ENCODE data around the gene SUFU.

Gene SUFU

DNA sequence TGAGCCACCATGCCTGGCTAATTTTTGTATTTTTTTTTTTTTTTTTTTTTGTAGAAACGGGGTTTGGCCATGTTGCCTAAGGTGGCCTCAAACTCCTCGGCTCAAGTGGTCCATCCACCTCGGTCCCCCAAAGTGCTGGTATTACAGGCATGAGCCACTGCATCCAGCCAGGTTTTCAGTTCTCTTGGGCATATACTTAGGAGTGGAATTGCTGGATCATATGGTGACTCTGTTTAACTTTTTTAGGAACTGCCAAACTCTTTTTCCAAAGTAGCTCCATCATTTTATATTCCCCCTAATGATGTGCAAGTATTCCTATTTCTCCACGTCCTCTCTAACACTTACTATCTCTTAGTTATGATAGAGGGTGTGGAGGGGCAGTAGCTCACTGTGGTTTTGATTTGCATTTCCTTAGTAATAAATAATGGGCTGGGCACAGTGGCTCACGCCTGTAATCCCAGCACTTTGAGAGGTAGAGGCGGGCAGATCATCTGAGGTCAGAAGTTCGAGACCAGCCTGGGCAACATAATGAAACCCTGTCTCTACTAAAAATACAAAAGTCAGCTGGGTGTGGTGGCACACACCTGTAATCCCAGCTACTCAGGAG, 41.6 kb downstream of the SUFU start:
- no peak overlapping the region for H3K4me3 Mint-ChIP-seq
- peaks cover 4% of the 10 kb centered on the region for H3K36me3 Mint-ChIP-seq (ENCODE audit: low read depth)
- H3K27ac Mint-ChIP-seq: no peak overlapping the region
- peaks cover 6% of the 10 kb centered on the region for H3K4me1 Mint-ChIP-seq (ENCODE audit: low read depth)
- no peaks in the 10 kb centered on the region for H3K27me3 Mint-ChIP-seq (ENCODE audit: low read depth)
- H3K9me3 Mint-ChIP-seq: no peaks in the 10 kb centered on the region

DNA sequence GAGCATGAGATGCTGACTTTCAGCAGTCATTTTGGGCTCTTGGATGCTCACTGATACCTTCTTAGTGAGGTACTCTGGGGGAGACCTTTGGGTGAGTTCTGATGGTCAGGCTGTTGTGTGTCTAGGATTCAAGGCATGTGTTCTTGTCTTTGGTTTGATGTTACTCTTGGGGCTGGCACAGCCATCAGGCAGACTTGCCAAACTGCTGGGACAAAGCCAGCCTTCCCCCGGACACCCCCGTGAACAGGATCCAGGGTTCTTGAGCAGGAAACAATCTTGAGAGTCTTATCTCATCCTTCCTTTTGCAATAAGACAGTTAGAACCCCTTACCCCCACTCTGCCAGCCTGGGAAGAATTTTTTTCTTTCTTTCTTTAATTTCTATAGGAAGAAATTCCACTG, 42.2 kb downstream of the SUFU start:
- H3K4me3 Mint-ChIP-seq: no peak overlapping the region
- no peak overlapping the region for H3K27ac Mint-ChIP-seq
- H3K9me3 Mint-ChIP-seq: no peaks in the 10 kb centered on the region
- no peaks in the 10 kb centered on the region for H3K27me3 Mint-ChIP-seq (ENCODE audit: low read depth)
- H3K4me1 Mint-ChIP-seq (ENCODE audit: low read depth): peaks cover 6% of the 10 kb centered on the region
- H3K36me3 Mint-ChIP-seq (ENCODE audit: low read depth): peaks cover 6% of the 10 kb centered on the region

GRCh38 chr10:102546606-102547320, 43.0 kb downstream of the SUFU start:
- peaks cover 6% of the 10 kb centered on the region for H3K4me1 Mint-ChIP-seq (ENCODE audit: low read depth)
- no peak overlapping the region for H3K27ac Mint-ChIP-seq
- H3K36me3 Mint-ChIP-seq (ENCODE audit: low read depth): peaks cover 6% of the 10 kb centered on the region
- H3K27me3 Mint-ChIP-seq (ENCODE audit: low read depth): no peaks in the 10 kb centered on the region
- no peak overlapping the region for H3K4me3 Mint-ChIP-seq
- no peaks in the 10 kb centered on the region for H3K9me3 Mint-ChIP-seq

DNA sequence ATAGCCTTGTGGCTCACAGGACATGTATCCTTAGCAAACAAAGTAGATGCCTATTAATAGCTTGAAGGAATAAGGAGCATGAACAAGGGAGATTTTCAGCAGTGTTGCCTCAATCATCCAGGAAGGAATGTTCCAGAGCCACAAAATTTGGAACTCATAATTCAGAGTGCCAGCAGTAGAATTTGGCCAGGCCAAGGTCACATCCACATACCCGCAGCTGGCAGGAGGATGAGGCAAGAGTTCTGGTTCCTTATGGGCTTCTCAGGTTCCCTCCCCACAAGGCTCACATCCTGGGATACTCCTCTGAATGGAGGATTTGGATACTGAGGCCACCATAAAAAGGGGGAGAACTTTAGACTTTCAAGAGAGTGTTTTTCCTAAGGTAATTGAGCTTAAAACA, 45.8 kb downstream of the SUFU start:
- Mint-ChIP-seq H3K9me3 (no peaks in the 10 kb centered on the region), H3K27me3 (ENCODE audit: low read depth) (no peaks in the 10 kb centered on the region), H3K27ac (no peak overlapping the region), H3K4me3 (no peak overlapping the region), H3K4me1 (ENCODE audit: low read depth) (no peaks in the 10 kb centered on the region), H3K36me3 (ENCODE audit: low read depth) (peaks cover 7% of the 10 kb centered on the region)

DNA sequence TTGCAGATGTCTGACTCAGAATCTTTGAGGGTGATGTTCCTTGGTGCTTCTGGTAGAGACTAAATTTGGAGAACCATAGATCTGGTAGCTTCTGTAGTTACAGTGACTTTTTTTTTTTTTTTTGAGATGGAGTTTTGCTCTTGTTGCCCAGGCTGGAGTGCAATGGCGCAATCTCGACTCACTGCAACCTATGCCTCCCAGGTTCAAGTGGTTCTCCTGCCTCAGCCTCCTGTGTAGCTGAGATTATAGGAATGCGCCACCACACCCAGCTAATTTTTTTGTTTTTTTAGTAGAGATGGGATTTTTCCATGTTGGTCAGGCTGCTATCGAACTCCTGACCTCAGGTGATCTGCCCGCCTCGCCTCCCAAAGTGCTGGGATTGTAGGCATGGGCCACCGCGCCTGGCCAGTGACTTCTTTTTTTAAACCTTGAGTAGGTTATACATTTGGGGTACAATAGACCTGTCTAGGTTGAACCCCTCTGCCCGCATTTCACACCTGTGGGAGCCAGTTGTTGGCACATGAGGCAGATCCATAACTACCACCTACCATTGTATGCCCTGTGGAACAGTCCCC, 47.0 kb downstream of the SUFU start:
- no peaks in the 10 kb centered on the region for H3K4me1 Mint-ChIP-seq (ENCODE audit: low read depth)
- no peaks in the 10 kb centered on the region for H3K9me3 Mint-ChIP-seq
- H3K36me3 Mint-ChIP-seq (ENCODE audit: low read depth): peaks cover 8% of the 10 kb centered on the region
- no peak overlapping the region for H3K27ac Mint-ChIP-seq
- H3K4me3 Mint-ChIP-seq: no peak overlapping the region
- H3K27me3 Mint-ChIP-seq (ENCODE audit: low read depth): no peaks in the 10 kb centered on the region

DNA sequence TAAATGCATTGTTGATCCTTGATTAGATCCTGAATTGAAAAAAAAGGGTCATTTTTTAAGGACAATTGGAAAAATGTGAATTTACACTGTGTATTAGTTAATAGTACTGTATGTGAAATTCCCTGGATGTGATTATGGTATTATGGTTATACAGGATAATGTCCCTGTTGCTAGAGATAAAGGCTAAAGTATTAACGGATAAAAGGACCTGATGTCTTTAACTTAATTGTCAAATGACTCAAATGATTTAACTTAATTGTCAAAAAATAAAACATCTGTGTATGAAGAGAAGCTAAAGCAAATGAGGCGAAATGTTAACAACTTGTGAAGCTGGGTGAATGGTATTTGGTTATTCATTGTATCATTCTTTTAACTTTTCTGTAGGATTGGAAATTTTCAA, 48.8 kb downstream of the SUFU start:
- Mint-ChIP-seq H3K27me3 (ENCODE audit: low read depth) (no peaks in the 10 kb centered on the region), H3K4me3 (no peak overlapping the region), H3K27ac (no peak overlapping the region), H3K4me1 (ENCODE audit: low read depth) (no peaks in the 10 kb centered on the region), H3K36me3 (ENCODE audit: low read depth) (peaks cover 8% of the 10 kb centered on the region), H3K9me3 (no peaks in the 10 kb centered on the region)

DNA sequence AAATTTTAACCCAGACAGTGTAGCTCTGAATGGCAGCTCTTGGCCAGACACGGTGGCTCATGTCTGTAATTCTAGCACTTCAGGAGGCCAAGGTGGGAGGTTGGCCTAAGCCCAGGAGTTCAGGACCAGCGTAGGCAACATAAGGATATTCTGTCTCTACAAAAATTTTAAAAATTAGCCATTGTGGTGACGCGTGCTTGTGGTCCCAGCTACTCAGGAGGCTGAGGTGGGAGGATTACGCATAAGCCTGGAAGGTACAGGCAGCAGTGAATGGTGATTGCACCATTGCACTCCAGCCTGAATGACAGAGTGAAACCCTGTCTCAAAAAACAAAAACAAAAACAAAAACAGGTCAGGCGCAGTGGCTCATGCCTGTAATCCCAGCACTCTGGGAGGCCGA, 50.0 kb downstream of the SUFU start:
- H3K9me3 Mint-ChIP-seq: no peaks in the 10 kb centered on the region
- no peak overlapping the region for H3K27ac Mint-ChIP-seq
- peaks cover 8% of the 10 kb centered on the region for H3K36me3 Mint-ChIP-seq (ENCODE audit: low read depth)
- no peak overlapping the region for H3K4me3 Mint-ChIP-seq
- H3K4me1 Mint-ChIP-seq (ENCODE audit: low read depth): no peaks in the 10 kb centered on the region
- H3K27me3 Mint-ChIP-seq (ENCODE audit: low read depth): no peaks in the 10 kb centered on the region

- Mint-ChIP-seq H3K27me3 (ENCODE audit: low read depth) (no peaks in the 10 kb centered on the region), H3K4me3 (no peak overlapping the region), H3K27ac (no peak overlapping the region), H3K4me1 (ENCODE audit: low read depth) (no peaks in the 10 kb centered on the region), H3K36me3 (ENCODE audit: low read depth) (peaks cover 5% of the 10 kb centered on the region), H3K9me3 (no peaks in the 10 kb centered on the region)
Measured at GRCh38 chr10:102554531-102554930, 50.8 kb downstream of the SUFU start.

DNA sequence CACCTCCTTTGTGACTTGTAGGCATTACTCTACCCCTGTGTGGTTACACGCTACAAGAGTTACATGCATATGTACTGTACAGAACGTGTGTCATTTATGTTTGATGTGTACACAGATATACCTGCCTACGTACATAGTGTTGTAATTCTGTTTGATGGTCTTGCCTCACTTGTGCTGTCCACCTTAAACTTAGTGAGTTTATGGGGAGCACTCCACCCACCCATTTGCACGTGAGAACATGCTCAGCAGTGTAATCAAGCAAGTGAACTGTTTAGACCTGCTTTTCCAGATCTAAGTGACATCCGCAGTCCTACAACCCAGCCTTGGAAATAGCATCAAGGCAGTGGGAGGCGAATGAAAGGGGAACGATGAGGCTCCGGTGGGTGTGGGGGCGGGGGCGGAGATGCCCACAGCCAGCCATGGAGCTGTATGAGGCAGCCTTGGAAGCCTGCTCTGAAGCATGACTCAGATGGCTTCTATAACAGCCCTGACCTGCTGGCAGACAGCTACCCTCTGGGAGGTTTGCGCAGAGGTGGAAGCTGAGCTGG, 52.1 kb downstream of the SUFU start:
- H3K4me1 Mint-ChIP-seq (ENCODE audit: low read depth): peaks cover 2% of the 10 kb centered on the region
- H3K9me3 Mint-ChIP-seq: no peaks in the 10 kb centered on the region
- H3K27ac Mint-ChIP-seq: no peak overlapping the region
- H3K36me3 Mint-ChIP-seq (ENCODE audit: low read depth): peaks cover 2% of the 10 kb centered on the region
- no peak overlapping the region for H3K4me3 Mint-ChIP-seq
- no peaks in the 10 kb centered on the region for H3K27me3 Mint-ChIP-seq (ENCODE audit: low read depth)

DNA sequence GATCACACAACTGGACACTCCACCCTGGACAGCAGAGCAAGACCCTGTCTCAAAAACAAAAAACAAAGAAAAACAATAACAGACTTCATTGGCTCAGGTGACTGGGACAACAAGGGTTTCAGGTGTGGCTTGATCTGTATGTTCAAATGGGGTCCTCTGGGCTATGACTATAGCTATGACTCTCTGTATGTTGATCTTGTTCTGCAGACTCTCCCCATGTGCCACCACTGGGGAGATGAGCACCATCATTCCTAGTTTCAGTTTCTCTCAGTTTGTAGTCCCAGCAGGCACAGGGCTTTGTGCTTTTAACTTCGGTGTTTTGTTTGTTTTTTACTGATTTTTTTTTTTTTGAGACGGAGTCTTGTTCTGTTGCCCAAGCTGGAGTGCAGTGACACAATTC, 53.8 kb downstream of the SUFU start:
- H3K4me1 Mint-ChIP-seq (ENCODE audit: low read depth): peaks cover 2% of the 10 kb centered on the region
- H3K36me3 Mint-ChIP-seq (ENCODE audit: low read depth): peaks cover 2% of the 10 kb centered on the region
- no peak overlapping the region for H3K27ac Mint-ChIP-seq
- H3K4me3 Mint-ChIP-seq: no peak overlapping the region
- H3K27me3 Mint-ChIP-seq (ENCODE audit: low read depth): no peaks in the 10 kb centered on the region
- no peaks in the 10 kb centered on the region for H3K9me3 Mint-ChIP-seq

DNA sequence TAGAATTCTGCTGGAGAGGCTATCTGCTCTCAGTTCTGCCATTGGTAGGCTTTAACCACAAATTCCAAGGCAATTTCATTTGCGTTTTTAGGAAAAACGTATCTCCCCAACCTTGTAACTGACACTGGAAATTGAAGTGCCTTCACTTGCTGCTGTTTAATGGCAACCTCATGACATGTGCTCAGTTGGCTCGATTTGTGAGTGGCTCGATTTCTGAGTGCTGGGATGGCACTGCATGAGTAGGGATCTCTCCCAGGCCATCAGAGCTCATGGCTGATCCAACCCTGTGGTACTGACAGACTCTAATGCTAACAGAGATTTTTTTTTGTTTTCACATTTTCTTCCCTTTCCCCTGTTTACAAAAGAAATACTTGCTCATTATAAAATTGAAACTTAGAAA, 56.0 kb downstream of the SUFU start:
- no peak overlapping the region for H3K27ac Mint-ChIP-seq
- H3K4me3 Mint-ChIP-seq: no peak overlapping the region
- H3K9me3 Mint-ChIP-seq: no peaks in the 10 kb centered on the region
- peaks cover 4% of the 10 kb centered on the region for H3K36me3 Mint-ChIP-seq (ENCODE audit: low read depth)
- H3K4me1 Mint-ChIP-seq (ENCODE audit: low read depth): peaks cover 2% of the 10 kb centered on the region
- no peaks in the 10 kb centered on the region for H3K27me3 Mint-ChIP-seq (ENCODE audit: low read depth)

- no peak overlapping the region for H3K4me3 Mint-ChIP-seq
- no peaks in the 10 kb centered on the region for H3K27me3 Mint-ChIP-seq (ENCODE audit: low read depth)
- H3K27ac Mint-ChIP-seq: no peak overlapping the region
- H3K36me3 Mint-ChIP-seq (ENCODE audit: low read depth): peaks cover 4% of the 10 kb centered on the region
- no peaks in the 10 kb centered on the region for H3K9me3 Mint-ChIP-seq
- H3K4me1 Mint-ChIP-seq (ENCODE audit: low read depth): peaks cover 2% of the 10 kb centered on the region
Measured at GRCh38 chr10:102564209-102564834, 60.5 kb downstream of the SUFU start.

DNA sequence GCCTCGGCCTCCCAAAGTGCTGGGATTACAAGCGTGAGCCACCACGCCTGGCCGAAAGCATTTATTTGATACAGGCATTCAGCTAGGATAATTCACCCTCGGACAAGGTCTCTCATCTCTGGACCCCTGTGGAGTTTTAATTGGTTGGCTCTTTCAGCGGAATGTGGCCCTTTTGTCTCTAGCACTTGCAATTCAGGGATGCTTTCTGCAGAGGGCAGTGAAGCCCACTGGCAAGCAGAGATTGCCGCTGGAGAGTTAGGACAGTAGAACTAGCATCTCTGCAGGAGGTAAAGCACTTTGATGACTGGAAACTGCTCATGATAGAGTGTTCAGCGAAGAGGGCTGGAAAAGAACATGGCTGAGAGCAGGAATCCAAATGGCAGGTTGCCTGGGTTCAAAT, 62.0 kb downstream of the SUFU start:
- Mint-ChIP-seq H3K4me1 (ENCODE audit: low read depth) (no peaks in the 10 kb centered on the region), H3K27me3 (ENCODE audit: low read depth) (no peaks in the 10 kb centered on the region), H3K4me3 (no peak overlapping the region), H3K9me3 (no peaks in the 10 kb centered on the region), H3K36me3 (ENCODE audit: low read depth) (peaks cover 4% of the 10 kb centered on the region), H3K27ac (no peak overlapping the region)

DNA sequence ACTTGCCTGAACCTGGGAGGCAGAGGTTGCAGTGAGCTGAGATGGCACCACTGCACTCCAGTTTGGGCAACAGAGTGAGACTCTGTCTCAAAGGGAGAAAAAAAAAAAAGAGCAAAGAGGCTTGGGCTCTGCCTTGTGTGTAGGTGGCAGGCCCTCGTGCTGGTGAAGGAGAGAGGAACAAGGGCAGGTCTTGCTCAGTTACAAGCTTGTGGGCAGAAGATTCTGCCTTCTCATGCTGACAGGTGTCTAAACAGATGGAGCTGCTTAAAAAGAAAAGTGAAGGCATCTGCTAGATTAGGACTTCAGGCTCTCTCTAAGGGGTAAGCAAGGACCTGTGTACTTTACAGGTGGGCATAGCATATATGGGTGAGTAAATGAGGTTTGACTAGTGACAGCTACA, 75.0 kb downstream of the SUFU start:
- Mint-ChIP-seq H3K4me1 (ENCODE audit: low read depth) (peaks cover 2% of the 10 kb centered on the region), H3K9me3 (no peaks in the 10 kb centered on the region), H3K4me3 (no peak overlapping the region), H3K27me3 (ENCODE audit: low read depth) (no peaks in the 10 kb centered on the region), H3K27ac (no peak overlapping the region), H3K36me3 (ENCODE audit: low read depth) (no peaks in the 10 kb centered on the region)

GRCh38 chr10:102579328-102579727, 75.6 kb downstream of the SUFU start:
- H3K4me3 Mint-ChIP-seq: no peak overlapping the region

More at GRCh38 chr10:102579328-102579727, 75.6 kb downstream of the SUFU start:
- H3K4me1 Mint-ChIP-seq (ENCODE audit: low read depth): peaks cover 4% of the 10 kb centered on the region
- H3K36me3 Mint-ChIP-seq (ENCODE audit: low read depth): no peaks in the 10 kb centered on the region
- no peaks in the 10 kb centered on the region for H3K27me3 Mint-ChIP-seq (ENCODE audit: low read depth)
- no peaks in the 10 kb centered on the region for H3K9me3 Mint-ChIP-seq
- no peak overlapping the region for H3K27ac Mint-ChIP-seq
